ENCODE measurements around the gene ARHGAP35. TPM values are rescaled to one million over a fixed set of nuclear protein-coding genes. Genes with fewer than 3 reads are reported as not detected.

ARHGAP35 gene
- total RNA-seq, 1 donor from 2014 or later, result 63.8 TPM

DNA sequence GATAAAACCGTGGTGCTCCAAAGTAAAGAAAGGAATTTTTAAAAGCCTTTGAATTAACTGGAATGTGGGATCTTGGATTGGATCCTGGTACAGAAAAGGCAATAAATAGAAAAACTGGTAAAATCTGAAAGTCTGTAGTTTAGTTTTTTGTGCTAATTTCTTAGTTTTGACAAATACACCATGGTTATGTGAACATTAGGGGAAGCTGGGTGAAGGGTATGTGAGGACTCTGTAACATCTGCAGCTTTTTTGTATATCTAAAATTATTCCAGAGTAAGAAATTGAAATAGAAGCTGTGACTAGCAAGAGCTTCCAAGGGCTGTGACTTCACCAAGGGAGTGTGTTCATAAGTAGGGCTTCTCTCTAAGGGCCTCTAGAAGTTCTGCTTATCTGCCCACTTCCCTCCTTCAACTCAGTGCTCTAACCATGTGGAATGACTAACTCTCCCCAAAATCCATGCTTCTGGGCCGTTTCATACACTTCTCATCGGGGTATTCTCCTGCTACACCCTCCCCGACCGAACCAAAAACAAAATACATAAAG, 26.5 kb downstream of the ARHGAP35 start:
- TF ChIP-seq, protein P1, sequence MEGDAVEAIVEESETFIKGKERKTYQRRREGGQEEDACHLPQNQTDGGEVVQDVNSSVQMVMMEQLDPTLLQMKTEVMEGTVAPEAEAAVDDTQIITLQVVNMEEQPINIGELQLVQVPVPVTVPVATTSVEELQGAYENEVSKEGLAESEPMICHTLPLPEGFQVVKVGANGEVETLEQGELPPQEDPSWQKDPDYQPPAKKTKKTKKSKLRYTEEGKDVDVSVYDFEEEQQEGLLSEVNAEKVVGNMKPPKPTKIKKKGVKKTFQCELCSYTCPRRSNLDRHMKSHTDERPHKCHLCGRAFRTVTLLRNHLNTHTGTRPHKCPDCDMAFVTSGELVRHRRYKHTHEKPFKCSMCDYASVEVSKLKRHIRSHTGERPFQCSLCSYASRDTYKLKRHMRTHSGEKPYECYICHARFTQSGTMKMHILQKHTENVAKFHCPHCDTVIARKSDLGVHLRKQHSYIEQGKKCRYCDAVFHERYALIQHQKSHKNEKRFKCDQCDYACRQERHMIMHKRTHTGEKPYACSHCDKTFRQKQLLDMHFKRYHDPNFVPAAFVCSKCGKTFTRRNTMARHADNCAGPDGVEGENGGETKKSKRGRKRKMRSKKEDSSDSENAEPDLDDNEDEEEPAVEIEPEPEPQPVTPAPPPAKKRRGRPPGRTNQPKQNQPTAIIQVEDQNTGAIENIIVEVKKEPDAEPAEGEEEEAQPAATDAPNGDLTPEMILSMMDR (IDR thresholded peaks at IDR 0.05), result no peak
- DNase-seq, result no peak
- Histone ChIP-seq H3K36me3 (no peaks in the 10 kb centered on the region), H3K4me3 (no peak overlapping the region), H3K9me3 (no peaks in the 10 kb centered on the region), H3K27ac (no peak overlapping the region), H3K27me3 (no peaks in the 10 kb centered on the region), H3K4me1 (no peaks in the 10 kb centered on the region)
- intact Hi-C loops (cut with DNase I), result no loop called here
- peak; percentile 69 for ATAC-seq

DNA sequence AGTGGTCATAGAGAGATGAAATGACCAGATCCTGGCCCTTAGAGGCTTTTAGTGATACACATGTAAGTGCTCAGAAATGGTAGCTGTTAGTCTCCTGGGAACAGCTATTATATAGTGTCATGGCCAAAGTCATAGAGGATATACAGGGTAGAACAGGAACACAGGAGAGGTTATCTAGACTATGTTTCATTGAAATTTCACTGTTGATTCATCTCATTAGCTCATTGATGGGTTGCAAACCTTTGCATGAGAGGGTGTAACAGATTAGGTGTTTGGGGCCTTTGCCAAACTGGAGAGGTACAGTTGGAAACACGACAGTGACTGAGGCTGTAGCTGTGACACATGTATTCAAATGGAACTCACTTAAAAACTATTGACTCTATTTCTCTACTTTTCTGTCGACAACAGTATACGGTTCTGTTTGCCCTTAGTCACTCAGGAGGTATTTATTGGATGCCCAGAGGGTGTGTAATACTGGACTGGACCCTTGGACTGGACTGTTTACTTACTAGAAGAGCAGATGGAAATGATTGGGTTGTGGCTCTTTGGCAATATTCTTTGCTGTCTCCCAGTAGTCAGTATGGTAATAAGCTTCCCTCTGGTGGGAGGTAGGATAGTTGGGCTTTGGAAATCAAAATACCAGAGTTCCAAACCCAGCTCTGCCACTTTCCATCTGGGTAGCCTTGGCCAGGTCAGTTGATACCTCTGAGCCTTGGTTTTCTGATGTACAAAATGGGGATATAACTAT, 29.8 kb downstream of the ARHGAP35 start:
- Histone ChIP-seq H3K36me3 (no peaks in the 10 kb centered on the region), H3K27ac (no peak overlapping the region), H3K27me3 (no peaks in the 10 kb centered on the region), H3K4me1 (peaks cover 4% of the 10 kb centered on the region), H3K9me3 (no peaks in the 10 kb centered on the region), H3K4me3 (no peak overlapping the region)
- ATAC-seq (peak; percentile 37), DNase-seq (no peak)
- intact Hi-C loops (cut with DNase I), result no loop called here
- TF ChIP-seq, protein P1 (IDR thresholded peaks at IDR 0.05), result no peak

DNA sequence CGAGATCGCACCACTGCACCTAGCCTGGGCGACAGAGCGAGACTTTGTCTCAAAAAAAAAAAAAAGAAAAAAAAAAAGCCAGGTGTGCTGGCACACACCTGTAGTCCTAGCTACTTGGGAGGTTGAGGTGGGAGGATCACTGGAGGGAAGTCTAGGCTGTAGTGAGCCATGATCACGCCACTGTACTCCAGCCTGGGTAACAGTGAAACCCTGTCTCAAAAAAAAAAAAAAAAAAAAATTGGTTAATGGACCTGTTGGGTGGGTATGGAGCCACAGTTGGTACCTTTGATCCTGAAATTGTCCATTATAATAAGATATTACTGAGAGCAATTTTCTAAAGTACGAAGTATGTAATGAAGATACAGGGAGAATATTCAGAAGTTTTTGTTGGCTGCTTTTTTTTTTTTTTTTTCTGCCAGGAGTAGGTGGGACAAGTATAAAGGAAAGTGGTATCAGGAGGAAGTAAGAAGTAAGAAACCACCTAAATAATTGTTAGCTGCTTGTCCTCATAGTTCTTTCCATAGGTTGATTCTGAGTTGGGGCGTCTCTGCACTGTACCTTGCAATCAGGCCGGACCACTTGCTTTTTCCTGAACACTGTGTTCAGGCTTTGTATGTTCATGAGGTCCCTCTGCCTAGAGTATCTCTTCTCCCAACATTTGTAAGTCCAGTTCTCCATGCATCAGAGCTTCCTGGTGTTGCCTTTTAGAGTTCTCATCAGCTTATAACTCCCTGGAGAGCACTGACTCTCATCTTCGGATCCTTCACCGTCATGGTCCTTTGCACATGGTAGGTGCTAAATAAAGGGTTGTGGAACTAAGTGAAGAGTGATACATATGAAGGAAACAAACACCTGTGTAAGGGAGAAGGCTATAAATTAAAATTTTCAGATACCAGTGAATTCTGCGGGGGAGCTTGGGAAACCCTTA, 31.7 kb downstream of the ARHGAP35 start:
- Histone ChIP-seq H3K4me1 (peaks cover 4% of the 10 kb centered on the region), H3K4me3 (no peak overlapping the region), H3K27ac (no peak overlapping the region), H3K27me3 (no peaks in the 10 kb centered on the region), H3K9me3 (no peaks in the 10 kb centered on the region), H3K36me3 (no peaks in the 10 kb centered on the region)
- intact Hi-C loops (cut with DNase I), result no loop called here
- DNase-seq (no peak), ATAC-seq (no peak)
- TF ChIP-seq, protein P1 (IDR thresholded peaks at IDR 0.05), result no peak

DNA sequence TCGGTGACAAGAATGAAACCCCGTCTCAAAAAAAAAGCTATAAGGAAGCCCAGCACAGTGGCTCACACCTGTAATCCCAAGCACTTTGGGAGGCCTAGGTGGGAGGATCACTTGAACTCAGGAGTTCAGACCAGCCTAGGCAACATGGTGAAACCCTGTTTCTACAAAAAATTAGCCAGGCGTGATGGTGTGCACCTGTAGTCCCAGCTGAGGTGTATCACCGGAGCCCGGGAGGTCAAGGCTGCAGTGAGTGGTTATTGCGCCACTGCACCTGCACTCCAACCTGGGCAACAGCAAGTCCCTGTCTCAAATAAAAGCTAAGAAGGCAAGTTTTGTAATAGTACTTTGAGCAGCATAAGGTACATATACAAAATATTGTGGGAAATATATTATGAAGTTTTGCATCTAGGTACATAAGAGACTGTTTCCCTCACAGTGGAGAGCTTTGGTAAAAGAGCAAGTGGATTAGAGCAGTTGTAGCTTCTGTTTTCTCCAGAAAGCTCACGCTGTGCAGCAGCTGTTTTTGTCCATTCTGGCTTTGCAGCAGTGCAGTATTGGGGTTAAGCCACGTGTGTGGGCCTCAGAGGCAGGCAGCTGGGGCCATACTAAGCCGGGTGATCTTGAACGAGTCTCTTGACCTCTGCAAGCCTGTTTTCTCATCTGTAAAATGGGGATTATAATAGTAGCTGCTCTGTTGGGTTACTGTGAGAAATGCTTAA, 35.4 kb downstream of the ARHGAP35 start:
- Histone ChIP-seq H3K27ac (no peak overlapping the region), H3K9me3 (no peaks in the 10 kb centered on the region), H3K4me1 (peaks cover 11% of the 10 kb centered on the region), H3K27me3 (no peaks in the 10 kb centered on the region), H3K36me3 (no peaks in the 10 kb centered on the region), H3K4me3 (no peak overlapping the region)
- DNase-seq (peak; percentile 82), ATAC-seq (peak; percentile 83)
- TF ChIP-seq, protein P1 (IDR thresholded peaks at IDR 0.05), result no peak
- intact Hi-C loops (cut with DNase I), result no loop called here

DNA sequence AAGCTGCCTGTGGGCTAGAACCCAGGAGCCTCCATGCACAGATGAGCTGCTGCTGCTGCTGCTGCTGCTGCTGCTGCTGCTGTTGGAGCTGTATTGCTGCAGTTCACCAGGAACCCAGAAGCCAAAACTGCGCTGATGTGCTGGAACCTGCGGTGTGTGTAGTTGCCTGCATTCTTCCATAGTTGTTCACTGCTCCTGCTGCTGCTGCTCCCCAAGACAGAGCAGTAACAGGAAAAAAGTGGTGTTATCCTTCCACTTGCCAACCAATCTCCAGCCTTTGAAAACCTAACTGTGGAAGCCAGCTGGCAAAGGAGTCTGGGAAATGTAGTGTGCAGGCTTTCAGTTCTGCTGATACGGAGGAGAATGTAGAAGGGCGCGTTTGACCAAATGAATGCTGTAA, 37.9 kb downstream of the ARHGAP35 start:
- TF ChIP-seq, protein P1 (IDR thresholded peaks at IDR 0.05), result no peak
- DNase-seq (no peak), ATAC-seq (no peak)
- no peaks in the 10 kb centered on the region for H3K36me3 ChIP-seq
- H3K27me3 ChIP-seq, result no peaks in the 10 kb centered on the region
- peaks cover 21% of the 10 kb centered on the region for H3K4me1 ChIP-seq
- intact Hi-C loops (cut with DNase I), result no loop called here
- no peak overlapping the region for H3K27ac ChIP-seq
- H3K4me3 ChIP-seq, result no peak overlapping the region
- H3K9me3 ChIP-seq, result no peaks in the 10 kb centered on the region

All from upper lobe of right lung (tissue), 1 donor.